Stimulated activated naive B cell treated with anti-CD40 and anti-IgM and Interleukin-4, amounts not matched to agents 10 μg/mL and 1 μg/mL and 100 μg/mL, for 72 hours (primary cell): ENCODE data around the gene PARVB.

Source experiments
- ATAC-seq, 2 donors: fragments of 150-1000 bp; cut with Tn5 transposase; replicated peaks; 2 replicates each; pipeline ENCODE4 v1.10.0; 2021; ENCODE audit warnings: moderate library complexity in 1 of 2
- DNase-seq: peaks from one replicate; pipeline ENCODE4 v3.0.0; 2021
- H3K27ac Mint-ChIP-seq: one replicate; pipeline ENCODE4 v1.8.0; 2022; ENCODE audit warnings: mild to moderate bottlenecking, mixed read lengths
- H3K27me3 Mint-ChIP-seq, 2 donors: one replicate each; pipeline ENCODE4 v1.8.0; 2022; ENCODE audit warnings: mixed read lengths in 2 of 2
- H3K36me3 Mint-ChIP-seq, 2 donors: one replicate each; pipeline ENCODE4 v1.8.0; 2022; ENCODE audit warnings: mixed read lengths in 2 of 2, mild to moderate bottlenecking in 1 of 2
- H3K4me1 Mint-ChIP-seq, 2 donors: one replicate each; pipeline ENCODE4 v1.8.0; 2022; ENCODE audit warnings: mixed read lengths in 2 of 2, mild to moderate bottlenecking in 1 of 2
- H3K4me3 Mint-ChIP-seq, 2 donors: one replicate each; pipeline ENCODE4 v1.8.0; 2022; ENCODE audit warnings: mild to moderate bottlenecking in 2 of 2, mixed read lengths in 2 of 2, moderate library complexity in 1 of 2
- H3K9me3 Mint-ChIP-seq, 2 donors: one replicate each; pipeline ENCODE4 v1.8.0; 2022; ENCODE audit warnings: mixed read lengths in 2 of 2, mild to moderate bottlenecking in 1 of 2

The PARVB gene

GRCh38 chr22:43993072-43993760 is 30.9 kb upstream of the PARVB start:
- Mint-ChIP-seq H3K4me3 (no peak overlapping the region), H3K9me3 (no peaks in the 10 kb centered on the region), H3K36me3 (peaks cover 64 to 77% of the 10 kb centered on the region in 2 donors), H3K27me3 (no peaks in the 10 kb centered on the region), H3K4me1 (peaks cover 38 to 55% of the 10 kb centered on the region in 2 donors), H3K27ac (peak overlapping the region; percentile 53)
- ATAC-seq, result peak; percentile 61 to 72
- peak; percentile 44 for DNase-seq

GRCh38 chr22:43994006-43994405 is 30.1 kb upstream of the PARVB start:
- peaks cover 42 to 63% of the 10 kb centered on the region in 2 donors for H3K4me1 Mint-ChIP-seq
- DNase-seq, result no peak

GRCh38 chr22:43994416-43994815 is 29.7 kb upstream of the PARVB start:
- ATAC-seq, result no peak
- DNase-seq, result no peak
- peaks cover 46 to 67% of the 10 kb centered on the region in 2 donors for H3K4me1 Mint-ChIP-seq
- peak overlapping the region; percentile 44 to 53 for H3K4me3 Mint-ChIP-seq
- peak overlapping the region; percentile 75 for H3K27ac Mint-ChIP-seq
- H3K27me3 Mint-ChIP-seq, result no peaks in the 10 kb centered on the region
- no peaks in the 10 kb centered on the region for H3K9me3 Mint-ChIP-seq
- H3K36me3 Mint-ChIP-seq, result peaks cover 70 to 81% of the 10 kb centered on the region in 2 donors

More at GRCh38 chr22:43994006-43994405, 30.1 kb upstream of the PARVB start:
- no peaks in the 10 kb centered on the region for H3K9me3 Mint-ChIP-seq
- H3K27me3 Mint-ChIP-seq, result no peaks in the 10 kb centered on the region
- no peak overlapping the region for H3K4me3 Mint-ChIP-seq
- peaks cover 68 to 77% of the 10 kb centered on the region in 2 donors for H3K36me3 Mint-ChIP-seq
- H3K27ac Mint-ChIP-seq, result peak overlapping the region; percentile 53
- no peak for ATAC-seq

GRCh38 chr22:43995057-43995685 is 28.9 kb upstream of the PARVB start:
- Mint-ChIP-seq H3K4me1 (peaks cover 47 to 74% of the 10 kb centered on the region in 2 donors), H3K4me3 (peak overlapping the region; percentile 86 to 90), H3K27ac (peak overlapping the region; percentile 59), H3K27me3 (no peaks in the 10 kb centered on the region), H3K36me3 (peaks cover 64 to 76% of the 10 kb centered on the region in 2 donors), H3K9me3 (no peaks in the 10 kb centered on the region)
- ATAC-seq, result no peak
- no peak for DNase-seq

- Mint-ChIP-seq H3K36me3 (peaks cover 65 to 79% of the 10 kb centered on the region in 2 donors), H3K4me3 (peak overlapping the region; percentile 86 to 90), H3K9me3 (no peaks in the 10 kb centered on the region), H3K27me3 (no peaks in the 10 kb centered on the region), H3K27ac (peak overlapping the region; percentile 98), H3K4me1 (peaks cover 49 to 78% of the 10 kb centered on the region in 2 donors)
- ATAC-seq (peak; percentile 17 to 22), DNase-seq (no peak)
Measured at GRCh38 chr22:43995798-43996169, 28.3 kb upstream of the PARVB start.

GRCh38 chr22:43996170-43996980 is 27.7 kb upstream of the PARVB start:
- Mint-ChIP-seq H3K9me3 (no peaks in the 10 kb centered on the region), H3K27me3 (no peaks in the 10 kb centered on the region), H3K4me1 (peaks cover 49 to 80% of the 10 kb centered on the region in 2 donors), H3K27ac (peak overlapping the region; percentile 98), H3K4me3 (peak overlapping the region; percentile 86 to 90), H3K36me3 (peaks cover 67 to 83% of the 10 kb centered on the region in 2 donors)
- peak; percentile 83 to 84 for ATAC-seq
- DNase-seq, result peak; percentile 68

GRCh38 chr22:43996981-43997265 is 27.2 kb upstream of the PARVB start:
- Mint-ChIP-seq H3K27ac (peak overlapping the region; percentile 98), H3K4me1 (peaks cover 49 to 80% of the 10 kb centered on the region in 2 donors), H3K36me3 (peaks cover 63 to 82% of the 10 kb centered on the region in 2 donors), H3K4me3 (peak overlapping the region; percentile 37 to 90), H3K9me3 (no peaks in the 10 kb centered on the region), H3K27me3 (no peaks in the 10 kb centered on the region)
- DNase-seq (no peak), ATAC-seq (no peak)

GRCh38 chr22:43998679-43999264 is 25.3 kb upstream of the PARVB start:
- DNase-seq (no peak), ATAC-seq (no peak)
- H3K27me3 Mint-ChIP-seq, result no peaks in the 10 kb centered on the region
- H3K36me3 Mint-ChIP-seq, result peaks cover 52 to 63% of the 10 kb centered on the region in 2 donors
- H3K27ac Mint-ChIP-seq, result peak overlapping the region; percentile 67
- H3K4me3 Mint-ChIP-seq, result no peak overlapping the region
- H3K4me1 Mint-ChIP-seq, result peaks cover 43 to 66% of the 10 kb centered on the region in 2 donors
- H3K9me3 Mint-ChIP-seq, result no peaks in the 10 kb centered on the region

GRCh38 chr22:43999378-43999777 is 24.7 kb upstream of the PARVB start:
- H3K27me3 Mint-ChIP-seq, result no peaks in the 10 kb centered on the region
- H3K9me3 Mint-ChIP-seq, result no peaks in the 10 kb centered on the region
- H3K4me3 Mint-ChIP-seq, result no peak overlapping the region
- H3K27ac Mint-ChIP-seq, result peak overlapping the region; percentile 87
- DNase-seq (no peak), ATAC-seq (no peak)
- peaks cover 38 to 60% of the 10 kb centered on the region in 2 donors for H3K4me1 Mint-ChIP-seq
- H3K36me3 Mint-ChIP-seq, result peaks cover 48 to 61% of the 10 kb centered on the region in 2 donors

- no peaks in the 10 kb centered on the region for H3K27me3 Mint-ChIP-seq
- H3K36me3 Mint-ChIP-seq, result peaks cover 44 to 56% of the 10 kb centered on the region in 2 donors
Measured at GRCh38 chr22:44000123-44000522, 24.0 kb upstream of the PARVB start.

GRCh38 chr22:44001521-44001920 is 22.6 kb upstream of the PARVB start:
- Mint-ChIP-seq H3K4me3 (no peak overlapping the region), H3K36me3 (peaks cover 45 to 58% of the 10 kb centered on the region in 2 donors), H3K9me3 (peaks cover 0 to 2% of the 10 kb centered on the region in 2 donors), H3K27me3 (no peaks in the 10 kb centered on the region), H3K4me1 (peaks cover 22 to 43% of the 10 kb centered on the region in 2 donors), H3K27ac (no peak overlapping the region)
- ATAC-seq, result no peak
- no peak for DNase-seq

More at GRCh38 chr22:44000123-44000522, 24.0 kb upstream of the PARVB start:
- Mint-ChIP-seq H3K9me3 (no peaks in the 10 kb centered on the region), H3K4me3 (no peak overlapping the region), H3K27ac (no peak overlapping the region), H3K4me1 (peaks cover 35 to 52% of the 10 kb centered on the region in 2 donors)
- DNase-seq (no peak), ATAC-seq (no peak)

- no peak for DNase-seq
- peaks cover 0 to 2% of the 10 kb centered on the region in 2 donors for H3K9me3 Mint-ChIP-seq
- H3K36me3 Mint-ChIP-seq, result peaks cover 41 to 57% of the 10 kb centered on the region in 2 donors
- no peak for ATAC-seq
- no peak overlapping the region for H3K4me3 Mint-ChIP-seq
- no peak overlapping the region for H3K27ac Mint-ChIP-seq
- H3K4me1 Mint-ChIP-seq, result peaks cover 15 to 35% of the 10 kb centered on the region in 2 donors
- no peaks in the 10 kb centered on the region for H3K27me3 Mint-ChIP-seq
Measured at GRCh38 chr22:44002324-44002723, 21.8 kb upstream of the PARVB start.

- Mint-ChIP-seq H3K27me3 (no peaks in the 10 kb centered on the region), H3K9me3 (peaks cover 0 to 2% of the 10 kb centered on the region in 2 donors), H3K4me1 (peaks cover 13 to 32% of the 10 kb centered on the region in 2 donors), H3K27ac (no peak overlapping the region), H3K4me3 (no peak overlapping the region), H3K36me3 (peaks cover 36 to 58% of the 10 kb centered on the region in 2 donors)
- DNase-seq (no peak), ATAC-seq (no peak)
Measured at GRCh38 chr22:44002997-44003396, 21.1 kb upstream of the PARVB start.
